Activated CD4-positive, alpha-beta T cell treated with anti-CD3 and anti-CD28 coated beads for 4 hours (primary cell): ENCODE measurements around the gene TREML2.
"Not testable (repeated sequence)": the region's sequence is repeated elsewhere in the genome, so short reads cannot be mapped to it uniquely, and the experiment has no call there.

Source experiments
- DNase-seq, 2 donors: peaks; one replicate each; pipeline ENCODE4 v3.0.0-alpha.2; 2020

TREML2 gene

GRCh38 chr6:41204156-41204555 lies 3.2 kb upstream of the TREML2 start:
- DNase-seq, result no peak

GRCh38 chr6:41201764-41202173 lies 820 bp upstream of the TREML2 start:
- no peak for DNase-seq

- peak; percentile 35 to 53 for DNase-seq
These were observed 551 bp downstream of the TREML2 start for GRCh38 chr6:41200296-41200900.

- DNase-seq, result no peak
These were observed 1.2 kb downstream of the TREML2 start for GRCh38 chr6:41199552-41200246.

GRCh38 chr6:41197234-41197633 lies 3.7 kb downstream of the TREML2 start:
- no peak for DNase-seq

- no peak for DNase-seq
These were observed 6.6 kb downstream of the TREML2 start for GRCh38 chr6:41194386-41194785.

- DNase-seq, result no peak
These were observed 7.1 kb downstream of the TREML2 start for GRCh38 chr6:41193884-41194283.

GRCh38 chr6:41193171-41193734 lies 7.7 kb downstream of the TREML2 start:
- no peak for DNase-seq

- DNase-seq, result peak in 1 of 2 donors; percentile 30
These were observed 9.4 kb downstream of the TREML2 start for GRCh38 chr6:41191569-41191968.

GRCh38 chr6:41190791-41191190 lies 10.2 kb downstream of the TREML2 start:
- DNase-seq, result no peak

- no peak for DNase-seq
These were observed 11.0 kb downstream of the TREML2 start for GRCh38 chr6:41189967-41190366.

- not testable (repeated sequence) for DNase-seq
These were observed 11.9 kb downstream of the TREML2 start for GRCh38 chr6:41189046-41189445.

GRCh38 chr6:41187924-41188886 lies 12.7 kb downstream of the TREML2 start:
- DNase-seq, result no peak

- DNase-seq, result no peak
These were observed 14.9 kb downstream of the TREML2 start for GRCh38 chr6:41186031-41186562.

GRCh38 chr6:41184761-41185160 lies 16.2 kb downstream of the TREML2 start:
- DNase-seq, result no peak

GRCh38 chr6:41182069-41183034 lies 18.6 kb downstream of the TREML2 start:
- DNase-seq, result peak; percentile 42 to 46

GRCh38 chr6:41181566-41181965 lies 19.4 kb downstream of the TREML2 start:
- no peak for DNase-seq

GRCh38 chr6:41179163-41179562 lies 21.8 kb downstream of the TREML2 start:
- no peak for DNase-seq

GRCh38 chr6:41177695-41178094 lies 23.3 kb downstream of the TREML2 start:
- DNase-seq, result no peak

GRCh38 chr6:41177287-41177686 lies 23.7 kb downstream of the TREML2 start:
- DNase-seq, result no peak

GRCh38 chr6:41176189-41176588 lies 24.8 kb downstream of the TREML2 start:
- DNase-seq, result no peak

GRCh38 chr6:41175084-41175483 lies 25.9 kb downstream of the TREML2 start:
- no peak for DNase-seq
